Chondrocyte (in vitro differentiated cells): ENCODE data around the gene BHLHE41. TPM values are rescaled to one million over a fixed set of nuclear protein-coding genes. Genes with fewer than 3 reads are reported as not detected.
A peak's percentile ranks its signal among the peaks of the same experiment; 100 is the strongest.

Source experiments
- DNase-seq: peaks from one replicate; pipeline ENCODE4 v3.0.0; 2021; ENCODE audit warnings: mixed read lengths, low spot score
- H3K27ac Mint-ChIP-seq: one replicate; pipeline ENCODE4 v1.8.0; 2021; ENCODE audit warnings: mild to moderate bottlenecking, moderate library complexity, mixed read lengths; ENCODE audit not compliant: unreplicated experiment
- H3K27me3 Mint-ChIP-seq: 2 replicates; pipeline ENCODE4 v1.8.0; 2021; ENCODE audit warnings: low read depth, mixed read lengths
- H3K36me3 Mint-ChIP-seq: 2 replicates; pipeline ENCODE4 v1.8.0; 2021; ENCODE audit warnings: low read depth, mixed read lengths
- H3K4me1 Mint-ChIP-seq: 2 replicates; pipeline ENCODE4 v1.8.0; 2021; ENCODE audit warnings: low read depth, mild to moderate bottlenecking, mixed read lengths
- H3K4me3 Mint-ChIP-seq: one replicate; pipeline ENCODE4 v1.8.0; 2021; ENCODE audit warnings: mild to moderate bottlenecking, moderate library complexity, mixed read lengths; ENCODE audit not compliant: unreplicated experiment
- H3K9me3 Mint-ChIP-seq: 2 replicates; pipeline ENCODE4 v1.8.0; 2021; ENCODE audit warnings: low read depth, mixed read lengths
- CTCF ChIP-seq: fragments of 200-600 bp; sonication (generic); IDR thresholded peaks from 2 replicates; pipeline ENCODE4 v1.5.0; 2021; ENCODE audit warnings: antibody characterized with exemption, mild to moderate bottlenecking, moderate library complexity
- total RNA-seq: library from RNA; stranded (reverse); gene quantifications from 3 replicates; pipeline ENCODE4 v1.2.1, GENCODE V29; 2021

BHLHE41 gene
- total RNA-seq, 1 donor from 2014 or later, result 6.0 TPM

- H3K27me3 Mint-ChIP-seq, result no peaks in the 10 kb centered on the region
- H3K27ac Mint-ChIP-seq, result no peak overlapping the region
- no peaks in the 10 kb centered on the region for H3K9me3 Mint-ChIP-seq
- no peak overlapping the region for H3K4me3 Mint-ChIP-seq
- no peak for DNase-seq
- peaks cover 39% of the 10 kb centered on the region for H3K4me1 Mint-ChIP-seq
- no peaks in the 10 kb centered on the region for H3K36me3 Mint-ChIP-seq
- TF ChIP-seq CTCF, result peak; percentile 87
Measured at GRCh38 chr12:26119391-26119989, 5.3 kb downstream of the BHLHE41 start.

GRCh38 chr12:26118308-26118707 is 6.5 kb downstream of the BHLHE41 start:
- H3K9me3 Mint-ChIP-seq, result no peaks in the 10 kb centered on the region
- no peak for DNase-seq
- H3K36me3 Mint-ChIP-seq, result no peaks in the 10 kb centered on the region
- H3K27me3 Mint-ChIP-seq, result no peaks in the 10 kb centered on the region
- no peak for TF ChIP-seq CTCF
- no peak overlapping the region for H3K27ac Mint-ChIP-seq
- peaks cover 33% of the 10 kb centered on the region for H3K4me1 Mint-ChIP-seq
- no peak overlapping the region for H3K4me3 Mint-ChIP-seq

DNA sequence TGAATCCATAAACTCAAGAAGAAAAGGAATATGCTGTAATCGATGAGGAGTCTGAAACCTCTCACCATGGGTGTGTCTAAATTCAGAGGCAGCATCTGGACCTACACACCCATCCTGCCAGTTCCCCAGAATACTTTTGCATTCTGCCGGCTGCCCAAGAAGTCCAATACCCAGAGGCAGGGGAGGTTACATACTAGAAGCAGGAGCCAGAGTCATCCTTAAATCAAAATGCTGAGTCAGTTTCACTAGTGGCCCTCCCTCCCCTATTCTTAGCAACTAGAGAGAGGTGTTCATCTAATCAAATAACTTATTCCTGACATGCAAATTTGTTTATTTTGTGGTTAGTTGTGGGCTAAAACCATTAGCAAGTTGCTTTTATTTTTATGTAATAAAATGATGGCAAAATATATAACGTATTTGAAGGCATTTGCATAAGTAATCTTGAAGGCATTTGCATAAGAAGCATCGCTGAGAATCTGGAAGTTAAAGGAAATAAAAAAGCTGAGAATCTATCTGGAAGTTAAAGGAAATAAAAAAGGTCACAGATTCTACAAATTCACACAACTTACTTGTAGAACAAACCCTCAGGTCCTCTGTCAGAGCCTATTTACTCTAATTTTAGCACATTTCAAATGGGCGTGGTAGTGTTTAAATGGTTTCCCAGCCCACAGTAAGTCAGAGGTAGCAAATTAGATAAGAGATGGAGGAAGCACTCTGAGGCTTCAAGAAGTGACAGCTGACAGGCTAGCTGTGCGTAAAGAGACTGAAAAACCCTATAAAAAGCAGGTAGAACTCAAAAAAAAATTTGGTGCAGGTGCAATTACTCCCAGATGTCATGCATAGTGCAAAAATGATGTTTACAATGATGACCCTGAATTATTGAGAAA is 7.8 kb downstream of the BHLHE41 start:
- no peak overlapping the region for H3K4me3 Mint-ChIP-seq
- H3K27me3 Mint-ChIP-seq, result no peaks in the 10 kb centered on the region
- peaks cover 36% of the 10 kb centered on the region for H3K4me1 Mint-ChIP-seq
- DNase-seq, result no peak
- no peaks in the 10 kb centered on the region for H3K36me3 Mint-ChIP-seq
- H3K9me3 Mint-ChIP-seq, result no peaks in the 10 kb centered on the region
- TF ChIP-seq CTCF, result no peak
- no peak overlapping the region for H3K27ac Mint-ChIP-seq

- Mint-ChIP-seq H3K4me3 (peak overlapping the region; percentile 71), H3K27ac (peak overlapping the region; percentile 93), H3K36me3 (no peaks in the 10 kb centered on the region), H3K27me3 (no peaks in the 10 kb centered on the region), H3K4me1 (peaks cover 30% of the 10 kb centered on the region), H3K9me3 (no peaks in the 10 kb centered on the region)
- no peak for TF ChIP-seq CTCF
- DNase-seq, result no peak
Measured at GRCh38 chr12:26114720-26115401, 10.0 kb downstream of the BHLHE41 start.
